GM18498 (cell line): ENCODE results near the gene BFAR.
"Not testable (repeated sequence)": the region's sequence is repeated elsewhere in the genome, so short reads cannot be mapped to it uniquely, and the experiment has no call there.

Source experiments
- ATAC-seq: cut with Tn5 transposase; IDR thresholded peaks from one replicate; pipeline ENCODE4 v1.9.1; 2021; ENCODE audit warnings: mild to moderate bottlenecking, moderate library complexity; ENCODE audit not compliant: unreplicated experiment

The BFAR gene

GRCh38 chr16:14632693-14633569 is at the start of gene BFAR:
TSS of gene BFAR (plus strand) at chr16:14632951. CDS start at chr16:14644347, 11,396 bp downstream.
- peak; percentile 80 for ATAC-seq

- ATAC-seq, result no peak
Measured at GRCh38 chr16:14585287-14585686, 47.5 kb upstream of the BFAR start.

- ATAC-seq, result no peak
Measured at GRCh38 chr16:14586637-14587305, 46.0 kb upstream of the BFAR start.

GRCh38 chr16:14600164-14600563 is 32.6 kb upstream of the BFAR start:
- ATAC-seq, result no peak

- no peak for ATAC-seq
Measured at GRCh38 chr16:14602443-14602963, 30.2 kb upstream of the BFAR start.

- peak; percentile 41 for ATAC-seq
Measured at GRCh38 chr16:14606102-14606501, 26.6 kb upstream of the BFAR start.

- peak; percentile 60 for ATAC-seq
Measured at GRCh38 chr16:14608111-14608566, 24.6 kb upstream of the BFAR start.

GRCh38 chr16:14608604-14609003 is 24.1 kb upstream of the BFAR start:
- ATAC-seq, result peak; percentile 13

GRCh38 chr16:14609716-14610115 is 23.0 kb upstream of the BFAR start:
- ATAC-seq, result no peak

- ATAC-seq, result no peak
Measured at GRCh38 chr16:14611660-14612059, 21.1 kb upstream of the BFAR start.

- no peak for ATAC-seq
Measured at GRCh38 chr16:14613991-14614390, 18.8 kb upstream of the BFAR start.

- no peak for ATAC-seq
Measured at GRCh38 chr16:14616280-14616679, 16.5 kb upstream of the BFAR start.

- ATAC-seq, result no peak
Measured at GRCh38 chr16:14618566-14618965, 14.2 kb upstream of the BFAR start.

- no peak for ATAC-seq
Measured at GRCh38 chr16:14627078-14627477, 5.7 kb upstream of the BFAR start.

- no peak for ATAC-seq
Measured at GRCh38 chr16:14628806-14629611, 3.7 kb upstream of the BFAR start.

GRCh38 chr16:14629612-14629918 is 3.2 kb upstream of the BFAR start:
- peak; percentile 12 for ATAC-seq

GRCh38 chr16:14629919-14630619 is 2.7 kb upstream of the BFAR start, which contains the start of gene PARN:
TSS of gene PARN (minus strand) at chr16:14630260. CDS start at chr16:14630125, 135 bp downstream.
- ATAC-seq, result peak; percentile 56

GRCh38 chr16:14630620-14631330 is 2.0 kb upstream of the BFAR start:
- ATAC-seq, result not testable (repeated sequence)

GRCh38 chr16:14634389-14634725 is 1.6 kb downstream of the BFAR start:
- no peak for ATAC-seq
